Left hindlimb (tissue), 1 donor: Measurements from ENCODE around the gene JAZF1.
A peak's percentile ranks its signal among the peaks of the same experiment; 100 is the strongest.
"Not testable (repeated sequence)": the region's sequence is repeated elsewhere in the genome, so short reads cannot be mapped to it uniquely, and the experiment has no call there.

Experiments used
- DNase-seq: peaks from one replicate; pipeline ENCODE4 v3.0.0-alpha.2; 2018

Gene JAZF1

GRCh38 chr7:28037220-28038010 is 143.2 kb downstream of the JAZF1 start:
- DNase-seq, result no peak

- no peak for DNase-seq
Observed at GRCh38 chr7:28036696-28037095, 143.9 kb downstream of the JAZF1 start.

- no peak for DNase-seq
Observed at GRCh38 chr7:28033386-28033785, 147.2 kb downstream of the JAZF1 start.

GRCh38 chr7:28032738-28033380 is 147.7 kb downstream of the JAZF1 start:
- no peak for DNase-seq

GRCh38 chr7:28029051-28029450 is 151.5 kb downstream of the JAZF1 start:
- no peak for DNase-seq

- no peak for DNase-seq
Observed at GRCh38 chr7:28028471-28028870, 152.1 kb downstream of the JAZF1 start.

GRCh38 chr7:28026237-28026636 is 154.4 kb downstream of the JAZF1 start:
- no peak for DNase-seq

GRCh38 chr7:28024786-28025334 is 155.7 kb downstream of the JAZF1 start:
- DNase-seq, result no peak

- peak; percentile 74 for DNase-seq
Observed at GRCh38 chr7:28020302-28020940, 160.2 kb downstream of the JAZF1 start.

GRCh38 chr7:28018856-28019465 is 161.6 kb downstream of the JAZF1 start:
- no peak for DNase-seq

- no peak for DNase-seq
Observed at GRCh38 chr7:28018446-28018845, 162.1 kb downstream of the JAZF1 start.

GRCh38 chr7:28018020-28018419 is 162.6 kb downstream of the JAZF1 start:
- no peak for DNase-seq

GRCh38 chr7:28017372-28017771 is 163.2 kb downstream of the JAZF1 start:
- DNase-seq, result no peak

GRCh38 chr7:28016297-28016696 is 164.3 kb downstream of the JAZF1 start:
- DNase-seq, result no peak

GRCh38 chr7:28015169-28015568 is 165.4 kb downstream of the JAZF1 start:
- no peak for DNase-seq

- not testable (repeated sequence) for DNase-seq
Observed at GRCh38 chr7:28014340-28014739, 166.3 kb downstream of the JAZF1 start.

- no peak for DNase-seq
Observed at GRCh38 chr7:28013441-28013840, 167.2 kb downstream of the JAZF1 start.

- no peak for DNase-seq
Observed at GRCh38 chr7:28013019-28013418, 167.6 kb downstream of the JAZF1 start.

GRCh38 chr7:28008911-28009310 is 171.7 kb downstream of the JAZF1 start:
- DNase-seq, result no peak

- DNase-seq, result no peak
Observed at GRCh38 chr7:28008171-28008570, 172.4 kb downstream of the JAZF1 start.

- no peak for DNase-seq
Observed at GRCh38 chr7:28006491-28006890, 174.1 kb downstream of the JAZF1 start.

GRCh38 chr7:28005847-28006231 is 174.8 kb downstream of the JAZF1 start:
- no peak for DNase-seq
